GM12873 (cell line): Measurements from ENCODE around the gene NUAK2.

Experiments used
- TF ChIP-seq, protein P1 (sequence below): IDR thresholded peaks from 2 replicates; pipeline ENCODE4 v1.5.1; 2012; ENCODE audit warnings: low read depth, mild to moderate bottlenecking, moderate library complexity, low read length, control low read depth; ENCODE audit not compliant: insufficient read depth; ENCODE audit errors: missing control alignments

The NUAK2 gene

DNA sequence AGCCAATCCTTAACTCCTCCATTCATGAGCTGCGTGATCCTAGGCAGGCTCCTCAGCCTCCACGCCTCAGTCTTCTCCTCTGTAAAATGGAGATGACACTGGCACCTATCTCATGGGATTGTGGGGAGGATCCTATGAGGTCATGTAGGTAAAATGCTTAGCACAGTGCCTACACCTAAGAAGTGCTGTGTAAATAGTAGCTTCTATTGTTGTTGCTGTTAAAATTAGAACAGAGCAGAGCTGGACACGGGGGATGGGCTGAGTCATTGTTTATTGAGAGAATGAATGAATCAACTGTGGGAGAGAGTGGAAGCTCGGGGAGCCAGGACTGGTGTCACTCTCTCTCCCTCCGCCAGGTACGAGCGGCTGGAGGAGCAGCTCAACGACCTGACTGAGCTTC lies 50.8 kb downstream of the NUAK2 start:
- TF ChIP-seq, protein P1, sequence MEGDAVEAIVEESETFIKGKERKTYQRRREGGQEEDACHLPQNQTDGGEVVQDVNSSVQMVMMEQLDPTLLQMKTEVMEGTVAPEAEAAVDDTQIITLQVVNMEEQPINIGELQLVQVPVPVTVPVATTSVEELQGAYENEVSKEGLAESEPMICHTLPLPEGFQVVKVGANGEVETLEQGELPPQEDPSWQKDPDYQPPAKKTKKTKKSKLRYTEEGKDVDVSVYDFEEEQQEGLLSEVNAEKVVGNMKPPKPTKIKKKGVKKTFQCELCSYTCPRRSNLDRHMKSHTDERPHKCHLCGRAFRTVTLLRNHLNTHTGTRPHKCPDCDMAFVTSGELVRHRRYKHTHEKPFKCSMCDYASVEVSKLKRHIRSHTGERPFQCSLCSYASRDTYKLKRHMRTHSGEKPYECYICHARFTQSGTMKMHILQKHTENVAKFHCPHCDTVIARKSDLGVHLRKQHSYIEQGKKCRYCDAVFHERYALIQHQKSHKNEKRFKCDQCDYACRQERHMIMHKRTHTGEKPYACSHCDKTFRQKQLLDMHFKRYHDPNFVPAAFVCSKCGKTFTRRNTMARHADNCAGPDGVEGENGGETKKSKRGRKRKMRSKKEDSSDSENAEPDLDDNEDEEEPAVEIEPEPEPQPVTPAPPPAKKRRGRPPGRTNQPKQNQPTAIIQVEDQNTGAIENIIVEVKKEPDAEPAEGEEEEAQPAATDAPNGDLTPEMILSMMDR, result no peak

DNA sequence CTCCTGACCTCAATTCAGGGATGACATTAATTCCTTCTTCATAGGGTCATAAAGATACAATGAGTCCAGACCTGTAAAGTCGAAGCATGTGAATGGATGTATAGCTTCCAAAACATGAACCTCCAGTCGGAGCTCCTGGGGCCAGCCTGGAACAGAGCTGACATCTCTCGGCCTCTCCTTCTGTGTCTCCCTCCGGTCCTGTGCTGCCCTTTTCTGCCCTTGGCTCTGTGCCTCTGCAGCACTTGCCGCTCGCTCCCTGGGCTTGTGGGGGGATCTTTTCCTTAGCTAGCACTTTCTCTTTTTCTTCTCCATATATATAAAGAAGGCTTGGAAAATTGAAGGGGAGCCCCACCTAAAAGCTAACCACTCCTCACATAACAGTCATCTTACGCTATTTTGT lies 51.3 kb downstream of the NUAK2 start:
- TF ChIP-seq, protein P1, result no peak

DNA sequence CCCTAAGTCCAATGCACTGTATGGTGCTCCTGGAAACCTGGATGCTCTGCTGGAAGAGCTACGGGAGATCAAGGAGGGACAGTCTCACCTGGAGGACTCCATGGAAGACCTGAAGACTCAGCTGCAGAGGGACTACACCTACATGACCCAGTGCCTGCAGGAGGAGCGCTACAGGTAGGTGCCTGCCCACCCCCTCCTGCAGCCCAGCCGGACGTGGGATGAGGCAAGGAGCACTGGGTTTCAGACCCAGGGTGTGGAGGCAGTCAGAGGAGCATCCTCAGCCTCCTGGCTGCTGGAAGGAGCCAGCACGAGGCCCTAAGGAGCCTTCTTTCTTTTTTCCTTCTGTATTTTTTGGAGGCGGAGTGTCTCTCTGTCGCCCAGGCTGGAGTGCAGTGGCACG lies 51.8 kb downstream of the NUAK2 start:
- TF ChIP-seq, protein P1, result no peak

DNA sequence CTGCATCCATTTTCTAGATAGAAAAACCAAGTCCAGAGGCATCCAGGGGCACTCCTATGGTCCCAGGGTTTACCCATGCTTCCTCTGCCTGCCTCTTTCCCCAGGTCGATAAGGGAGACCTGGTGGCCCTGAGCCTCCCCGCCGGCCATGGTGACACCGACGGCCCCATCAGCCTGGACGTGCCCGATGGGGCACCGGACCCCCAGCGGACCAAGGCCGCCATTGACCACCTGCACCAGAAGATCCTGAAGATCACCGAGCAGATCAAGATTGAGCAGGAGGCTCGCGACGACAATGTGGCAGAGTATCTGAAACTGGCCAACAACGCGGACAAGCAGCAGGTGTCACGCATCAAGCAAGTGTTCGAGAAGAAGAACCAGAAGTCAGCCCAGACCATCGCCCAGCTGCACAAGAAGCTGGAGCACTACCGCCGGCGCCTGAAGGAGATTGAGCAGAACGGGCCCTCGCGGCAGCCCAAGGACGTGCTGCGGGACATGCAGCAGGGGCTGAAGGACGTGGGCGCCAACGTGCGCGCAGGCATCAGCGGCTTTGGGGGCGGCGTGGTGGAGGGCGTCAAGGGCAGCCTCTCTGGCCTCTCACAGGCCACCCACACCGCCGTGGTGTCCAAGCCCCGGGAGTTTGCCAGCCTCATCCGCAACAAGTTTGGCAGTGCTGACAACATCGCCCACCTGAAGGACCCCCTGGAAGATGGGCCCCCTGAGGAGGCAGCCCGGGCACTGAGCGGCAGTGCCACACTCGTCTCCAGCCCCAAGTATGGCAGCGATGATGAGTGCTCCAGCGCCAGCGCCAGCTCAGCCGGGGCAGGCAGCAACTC lies 52.5 kb downstream of the NUAK2 start:
- TF ChIP-seq, protein P1, result no peak

DNA sequence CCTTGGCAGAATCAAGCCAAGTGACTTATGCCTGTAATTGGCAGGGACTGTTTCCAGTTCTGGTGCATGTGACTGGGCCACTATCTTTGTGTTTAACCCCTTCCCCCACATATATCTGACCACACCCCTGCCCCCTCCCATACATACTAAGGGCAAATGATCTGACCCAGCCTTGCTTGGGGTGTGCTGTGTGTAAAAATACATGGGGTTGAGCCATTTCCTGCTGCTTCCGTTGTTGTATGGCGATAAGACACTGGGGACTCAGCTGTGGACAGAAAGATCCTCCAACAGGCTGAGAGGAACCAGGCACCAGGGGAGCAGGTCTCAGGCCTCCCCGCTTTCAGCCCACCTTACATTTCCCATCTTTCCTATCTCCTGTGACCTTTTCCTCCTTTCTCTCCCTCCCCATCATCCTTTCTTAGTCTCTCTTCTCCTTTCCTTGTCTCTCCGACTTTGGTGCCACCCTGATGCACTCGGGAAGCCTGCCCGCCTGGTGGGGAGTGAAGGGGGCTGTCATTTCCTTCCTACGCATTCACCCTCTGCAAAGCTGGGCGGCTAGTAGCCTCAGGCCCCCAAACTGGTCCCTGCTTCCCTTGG lies 54.1 kb downstream of the NUAK2 start:
- TF ChIP-seq, protein P1, result no peak

DNA sequence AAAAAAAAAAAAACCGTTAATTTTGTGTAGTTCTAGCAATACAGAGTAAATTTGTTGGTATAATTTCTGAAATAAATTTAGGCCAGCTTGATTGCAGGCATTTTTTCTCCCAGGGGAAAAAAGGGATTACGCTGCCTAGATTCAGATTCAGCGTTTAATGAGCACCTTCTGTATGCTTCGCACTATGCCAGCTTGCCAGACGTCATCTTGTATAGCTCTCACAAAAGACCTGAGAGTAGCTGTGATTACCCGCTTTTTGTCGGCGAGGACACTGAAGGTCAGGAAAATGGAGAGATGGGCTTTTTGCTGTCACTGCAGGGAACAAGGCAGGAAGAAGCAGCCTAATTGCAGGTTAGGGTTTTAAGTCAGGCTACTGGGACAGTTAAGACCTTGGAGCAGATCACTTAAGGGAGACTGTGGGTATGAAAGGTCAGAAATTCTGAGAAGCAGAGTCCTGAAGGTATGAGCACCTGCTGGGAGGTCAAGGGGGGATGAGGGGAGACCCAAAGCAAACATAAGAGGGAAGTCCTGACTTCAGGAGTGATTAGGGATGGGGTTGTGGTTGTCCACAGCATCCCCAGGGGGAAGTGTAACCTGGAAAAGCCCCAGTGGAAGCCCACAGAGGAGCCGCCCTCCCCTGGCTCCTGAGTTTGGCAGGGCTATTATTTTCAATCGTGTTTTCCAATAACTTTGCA lies 54.8 kb downstream of the NUAK2 start:
- TF ChIP-seq, protein P1, result no peak

DNA sequence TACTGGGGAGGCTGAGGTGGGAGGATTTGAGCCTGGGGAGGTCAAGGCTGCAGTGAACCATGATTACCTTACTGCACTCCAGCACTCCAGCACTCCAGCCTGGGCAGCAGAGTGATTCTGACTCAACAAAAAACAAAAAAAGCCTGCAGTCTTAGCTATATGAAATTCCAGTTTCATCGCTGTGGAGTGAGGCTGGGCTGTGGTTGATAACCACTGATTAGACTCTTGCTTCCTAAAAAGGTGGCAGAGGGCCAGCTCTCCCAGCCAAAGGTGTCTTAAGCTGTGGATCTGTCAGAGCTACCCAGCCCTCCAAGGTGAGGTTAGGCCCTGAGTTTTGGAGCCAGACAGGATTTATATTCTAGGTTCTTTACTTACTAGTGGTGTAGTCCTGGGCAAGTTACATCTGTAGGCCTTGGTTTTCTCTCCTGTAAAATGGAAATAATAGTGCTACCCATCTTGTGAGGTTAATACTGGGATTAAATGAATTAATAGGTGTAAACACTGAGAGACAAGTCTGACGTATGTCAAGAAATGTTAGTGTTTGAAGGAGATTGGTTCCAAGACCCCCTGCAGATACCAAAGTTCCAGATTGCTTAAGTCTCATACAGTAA lies 57.9 kb downstream of the NUAK2 start:
- TF ChIP-seq, protein P1, result no peak
